ENCODE results near the gene SRBD1.

The SRBD1 gene

DNA sequence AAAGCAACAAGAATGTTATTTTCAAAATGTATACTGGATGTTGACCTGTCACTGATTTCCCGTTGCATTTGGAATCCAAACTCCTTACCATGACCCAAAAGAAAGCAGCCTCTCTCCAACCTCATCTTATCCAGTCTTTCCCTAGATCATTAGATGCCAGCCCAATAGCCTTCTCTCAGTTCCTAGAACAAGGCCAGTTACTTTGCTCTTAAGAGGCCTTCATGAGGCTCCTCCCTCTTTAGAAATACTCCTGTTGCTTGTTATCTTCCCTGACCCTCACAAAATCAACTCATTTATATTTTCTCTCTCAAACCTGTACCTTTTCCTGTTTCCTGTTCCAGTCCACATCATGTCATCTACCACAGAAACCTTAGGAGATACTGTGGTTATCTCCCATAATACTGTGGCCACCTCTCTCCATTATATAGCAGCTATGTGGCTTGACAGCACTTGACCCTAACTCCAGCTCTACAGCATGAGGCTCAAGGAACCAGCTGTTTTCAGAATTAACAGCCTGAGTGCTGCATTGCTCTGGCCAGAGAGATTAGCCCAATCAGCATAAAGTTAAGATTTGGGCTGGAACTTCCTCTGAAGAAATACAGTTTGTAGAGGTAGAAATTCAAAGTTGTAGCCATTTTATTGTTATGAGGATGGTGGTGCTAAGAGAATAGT, 22.8 kb downstream of the SRBD1 start:
- no peak for DNase-seq

DNA sequence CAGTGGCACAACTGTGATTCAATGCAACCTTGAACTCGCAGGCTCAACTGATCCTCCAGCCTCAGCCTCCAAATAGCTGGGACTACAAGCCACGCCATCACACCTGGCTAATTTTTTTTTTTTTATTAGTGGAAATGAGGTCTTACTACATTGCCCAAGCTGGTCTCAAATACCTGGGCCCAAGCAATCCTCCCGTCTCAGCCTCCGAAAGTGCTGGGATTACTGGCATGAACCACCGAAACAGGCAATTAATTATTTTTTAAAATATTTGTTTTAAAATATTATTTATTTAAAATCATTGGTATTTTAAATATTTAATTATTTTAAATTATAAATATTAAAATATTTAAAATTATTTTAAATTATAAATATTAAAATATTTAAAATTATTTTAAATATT, 24.5 kb downstream of the SRBD1 start:
- DNase-seq: no peak

GRCh38 chr2:45585267-45585861, 25.7 kb downstream of the SRBD1 start:
- no peak for DNase-seq

GRCh38 chr2:45583977-45584376, 27.1 kb downstream of the SRBD1 start:
- DNase-seq: no peak

DNA sequence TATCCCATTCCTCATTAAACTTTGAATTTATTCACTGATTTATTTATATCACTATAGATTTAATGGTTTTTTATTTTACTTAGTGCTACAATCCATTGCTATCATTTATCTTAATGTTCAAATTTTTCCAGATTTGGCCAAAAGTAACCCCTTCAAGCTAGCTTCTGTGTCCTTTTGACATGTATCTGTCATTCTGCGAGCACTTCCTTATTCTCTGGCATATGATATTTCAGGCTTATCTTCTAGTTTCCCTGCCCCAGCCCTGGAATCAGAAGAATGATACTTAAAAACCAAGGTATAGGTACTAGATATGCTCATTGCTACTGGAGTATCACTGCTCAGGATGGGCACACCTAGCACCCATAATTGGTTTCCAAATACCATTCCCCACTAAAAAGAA, 28.5 kb downstream of the SRBD1 start:
- DNase-seq: no peak

GRCh38 chr2:45578056-45578843, 32.8 kb downstream of the SRBD1 start:
- no peak for DNase-seq

DNA sequence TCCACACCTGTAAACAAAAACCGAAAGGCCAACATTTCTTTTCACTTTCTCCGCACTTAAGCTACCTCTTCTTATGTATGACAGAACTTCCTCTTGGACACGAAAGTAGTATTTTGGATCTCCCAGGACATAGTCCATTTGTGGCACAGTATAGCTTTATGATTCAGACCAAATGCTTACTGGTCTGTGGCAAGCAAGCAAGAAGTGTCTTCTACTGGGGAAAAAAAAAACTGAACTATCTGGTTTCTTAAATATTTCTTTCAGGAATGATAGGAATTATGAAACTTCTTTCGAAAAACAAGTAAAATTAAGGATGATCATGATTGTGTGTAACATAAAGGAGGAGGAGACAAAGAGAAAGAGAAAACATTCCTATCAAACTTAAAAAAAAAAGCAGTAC, 33.6 kb downstream of the SRBD1 start:
- DNase-seq: no peak

DNA sequence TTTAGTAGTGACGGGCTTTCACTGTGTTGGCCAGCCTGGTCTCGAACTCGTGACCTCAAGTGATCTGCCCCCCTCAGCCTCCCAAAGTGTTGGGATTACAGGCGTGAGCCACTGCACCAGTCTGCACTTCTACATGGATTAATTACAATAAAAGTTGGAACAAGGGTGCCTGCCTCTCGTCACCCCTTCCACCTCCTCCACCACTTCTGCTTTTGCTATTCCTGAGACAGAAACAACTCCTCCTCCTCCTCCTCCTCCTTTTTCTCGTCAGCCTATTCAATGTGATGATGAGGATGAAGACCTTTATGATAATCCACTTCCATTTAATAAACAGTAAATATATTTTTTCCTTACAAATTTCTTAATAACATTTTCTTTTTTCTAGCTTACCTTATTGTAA, 35.2 kb downstream of the SRBD1 start:
- DNase-seq: no peak

DNA sequence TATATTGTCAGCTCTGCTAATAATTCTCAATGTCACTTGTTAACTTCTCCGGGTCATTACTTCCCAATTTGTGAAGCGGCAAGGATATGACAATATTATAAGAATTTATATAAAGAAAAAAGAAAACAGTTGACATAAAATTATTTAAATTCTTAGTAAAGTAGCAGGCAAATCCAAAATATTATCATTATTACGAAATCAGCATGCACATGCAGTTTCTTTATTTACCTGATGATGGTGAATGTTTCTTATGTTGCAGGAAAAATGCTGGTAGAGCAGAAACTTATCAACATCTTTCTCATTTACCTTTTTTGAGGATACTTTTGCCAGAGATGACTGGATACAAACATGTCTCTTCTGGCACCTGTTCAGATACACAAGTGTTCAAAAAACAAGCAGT, 38.1 kb downstream of the SRBD1 start:
- DNase-seq: no peak

DNA sequence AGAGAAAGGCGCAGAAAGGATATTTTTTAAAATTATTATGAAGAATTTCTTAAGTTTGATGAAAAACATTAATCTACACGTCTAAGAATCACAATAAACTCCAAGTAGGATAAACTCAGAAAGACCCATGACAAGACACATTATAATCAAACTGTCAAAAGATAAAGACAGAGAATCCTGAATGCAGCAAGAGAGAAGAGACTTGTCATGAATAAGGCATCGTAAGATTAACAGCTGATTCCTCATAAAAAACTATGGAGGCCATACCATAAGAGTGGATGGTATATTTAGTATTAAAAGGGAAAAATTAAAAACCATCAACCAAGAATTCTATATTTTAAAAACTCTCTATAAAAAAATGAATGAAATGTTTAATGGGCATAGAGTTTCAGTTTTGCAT, 39.1 kb downstream of the SRBD1 start:
- no peak for DNase-seq

- no peak for DNase-seq
These were observed 40.3 kb downstream of the SRBD1 start for GRCh38 chr2:45570671-45571334.

DNA sequence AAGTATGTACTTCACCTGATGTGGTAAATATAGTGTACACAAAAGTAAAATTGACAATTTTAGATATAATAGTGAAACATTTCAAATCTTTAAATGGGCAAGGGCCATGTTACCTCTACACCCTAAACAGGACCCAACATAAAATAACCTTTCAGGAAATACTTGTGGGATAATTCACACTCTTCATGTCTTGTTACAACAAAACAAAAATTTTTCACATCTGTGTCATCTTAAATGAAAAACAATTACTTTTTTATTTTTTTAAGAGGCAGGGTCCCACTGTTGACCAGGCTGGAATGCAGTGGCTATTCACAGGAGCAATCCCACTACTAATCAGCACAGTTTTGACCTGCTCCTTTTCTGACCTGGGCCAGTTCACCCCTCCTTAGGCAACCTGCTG, 42.1 kb downstream of the SRBD1 start:
- DNase-seq: no peak

GRCh38 chr2:45567974-45568789, 42.9 kb downstream of the SRBD1 start:
- DNase-seq: no peak

DNA sequence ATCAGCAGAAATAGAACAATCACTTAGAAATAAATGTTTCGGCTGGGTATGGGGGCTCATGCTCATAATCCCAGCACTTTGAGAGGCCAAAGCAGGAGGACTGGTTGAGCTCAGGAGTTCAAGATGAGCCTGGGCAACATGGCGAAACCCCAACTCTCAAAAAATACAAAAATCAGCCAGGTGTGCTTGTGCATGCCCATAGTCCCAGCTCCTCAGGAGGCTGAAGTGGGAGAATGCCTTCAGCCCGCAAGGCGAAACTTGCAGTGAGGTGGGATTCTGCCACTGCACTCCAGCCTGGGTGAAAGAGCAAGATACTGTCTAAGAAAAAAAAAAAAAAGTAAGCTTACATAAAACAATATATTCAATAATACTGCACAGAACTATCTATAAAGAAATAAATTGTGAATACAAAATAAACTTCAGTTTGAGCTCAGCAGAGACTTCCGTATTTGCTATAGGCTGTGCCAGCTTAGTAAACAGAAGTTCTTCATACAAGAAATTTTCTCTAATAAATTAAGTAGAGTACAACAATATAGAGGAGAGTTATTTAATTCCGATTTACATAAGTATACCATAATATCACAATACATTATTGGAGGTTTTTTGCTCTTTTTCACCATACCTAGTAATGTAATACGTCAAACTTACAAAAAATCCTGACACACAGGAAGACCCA, 43.6 kb downstream of the SRBD1 start:
- no peak for DNase-seq

- DNase-seq: no peak
These were observed 51.6 kb downstream of the SRBD1 start for GRCh38 chr2:45559436-45559835.

GRCh38 chr2:45554742-45555140, 56.3 kb downstream of the SRBD1 start:
- DNase-seq: no peak

GRCh38 chr2:45554073-45554741, 56.9 kb downstream of the SRBD1 start:
- no peak for DNase-seq

GRCh38 chr2:45551862-45552261, 59.2 kb downstream of the SRBD1 start:
- no peak for DNase-seq

DNA sequence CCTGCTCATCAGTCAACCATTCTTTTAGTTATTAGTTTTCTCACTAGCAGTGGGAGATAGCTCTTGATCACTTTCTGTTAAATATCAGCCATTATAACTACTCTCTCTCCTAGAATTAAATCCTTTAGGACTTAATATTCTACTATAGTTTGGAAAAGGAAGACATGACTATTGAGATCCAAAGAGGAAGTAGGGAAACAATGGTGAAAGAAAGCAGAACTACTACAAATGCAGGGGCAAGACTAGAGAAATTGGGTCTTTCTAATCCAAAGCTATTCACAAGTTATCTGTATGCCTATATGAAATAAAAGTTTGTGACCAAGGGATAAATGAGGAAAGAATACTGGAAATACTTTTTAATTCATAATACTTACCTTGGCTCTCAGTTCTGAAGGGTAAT, 65.1 kb downstream of the SRBD1 start:
- DNase-seq: no peak

DNA sequence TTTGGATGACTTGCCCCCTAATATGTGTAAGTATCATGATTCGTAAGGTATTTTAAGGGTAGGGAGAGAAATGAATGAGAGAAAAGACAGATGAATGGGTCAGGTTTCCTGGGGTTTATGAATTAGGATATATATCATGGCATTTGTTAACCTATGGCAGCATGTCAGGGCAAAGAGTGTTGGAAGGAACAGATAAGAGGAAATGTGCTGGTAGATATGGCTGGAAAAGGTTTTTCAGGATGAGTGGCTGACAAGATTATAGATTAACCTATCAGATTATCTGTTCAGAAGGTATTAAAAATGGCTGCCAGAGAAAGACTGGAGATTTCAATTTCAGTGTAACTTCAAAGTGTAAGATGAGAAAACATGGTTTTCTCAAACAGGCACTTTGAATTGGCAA, 67.8 kb downstream of the SRBD1 start:
- DNase-seq: no peak

DNA sequence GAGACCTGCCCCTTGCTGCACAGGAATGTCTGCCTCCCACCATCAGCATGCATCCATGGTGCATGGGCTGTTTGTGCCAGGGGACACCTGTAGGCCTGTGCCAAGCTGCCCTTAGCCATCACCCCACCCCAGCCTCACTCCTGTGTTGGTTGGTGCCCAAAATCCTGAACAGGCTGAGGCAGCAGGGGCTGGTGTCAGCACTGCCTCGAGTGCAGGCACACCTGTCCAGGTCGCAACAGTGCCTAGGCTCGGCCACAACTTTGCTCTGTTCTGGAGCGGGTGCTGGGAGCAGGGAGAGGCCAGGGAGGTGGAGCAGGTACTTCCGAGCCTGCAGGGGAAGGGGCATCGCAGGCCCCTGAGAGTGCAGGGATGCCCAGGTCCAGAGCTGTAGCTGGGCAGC, 69.1 kb downstream of the SRBD1 start:
- DNase-seq: no peak

GRCh38 chr2:45541450-45541849, 69.6 kb downstream of the SRBD1 start:
- no peak for DNase-seq

Data from DMS 273 treated with DMSO at 0.1 percent for 48 hours (cell line).